ENCODE data around the gene TGFBRAP1.
A peak's percentile ranks its signal among the peaks of the same experiment; 100 is the strongest.
"Not testable (repeated sequence)": the region's sequence is repeated elsewhere in the genome, so short reads cannot be mapped to it uniquely, and the experiment has no call there.

Gene TGFBRAP1

GRCh38 chr2:105358593-105358992, 29.1 kb upstream of the TGFBRAP1 start:
- DNase-seq (ENCODE audit: low spot score) = no peak

GRCh38 chr2:105357122-105357521, 27.6 kb upstream of the TGFBRAP1 start:
- no peak for DNase-seq (ENCODE audit: low spot score)

GRCh38 chr2:105344704-105345345, 15.3 kb upstream of the TGFBRAP1 start:
- no peak for DNase-seq (ENCODE audit: low spot score)

GRCh38 chr2:105339414-105339813, 9.9 kb upstream of the TGFBRAP1 start:
- DNase-seq (ENCODE audit: low spot score) = no peak

- DNase-seq (ENCODE audit: low spot score) = no peak
Measured at GRCh38 chr2:105338020-105338385, 8.5 kb upstream of the TGFBRAP1 start.

- peak; percentile 92 for DNase-seq (ENCODE audit: low spot score)
Measured at GRCh38 chr2:105337122-105338019, 7.8 kb upstream of the TGFBRAP1 start, which contains the start of gene C2orf49. TSS of gene C2orf49 (plus strand) at chr2:105337540. CDS start at chr2:105337588, 48 bp downstream.

- DNase-seq (ENCODE audit: low spot score) = no peak
Measured at GRCh38 chr2:105336786-105337121, 7.2 kb upstream of the TGFBRAP1 start.

GRCh38 chr2:105335469-105335868, 5.9 kb upstream of the TGFBRAP1 start:
- no peak for DNase-seq (ENCODE audit: low spot score)

- no peak for DNase-seq (ENCODE audit: low spot score)
Measured at GRCh38 chr2:105334211-105334610, 4.7 kb upstream of the TGFBRAP1 start.

- DNase-seq (ENCODE audit: low spot score) = no peak
Measured at GRCh38 chr2:105330681-105331375, 1.3 kb upstream of the TGFBRAP1 start.

GRCh38 chr2:105329197-105329554, 359 bp downstream of the TGFBRAP1 start:
- no peak for DNase-seq (ENCODE audit: low spot score)

- DNase-seq (ENCODE audit: low spot score) = peak; percentile 26
Measured at GRCh38 chr2:105328281-105329196, 996 bp downstream of the TGFBRAP1 start.

- no peak for DNase-seq (ENCODE audit: low spot score)
Measured at GRCh38 chr2:105327690-105328089, 1.8 kb downstream of the TGFBRAP1 start.

- not testable (repeated sequence) for DNase-seq (ENCODE audit: low spot score)
Measured at GRCh38 chr2:105327271-105327670, 2.3 kb downstream of the TGFBRAP1 start.

- no peak for DNase-seq (ENCODE audit: low spot score)
Measured at GRCh38 chr2:105325389-105325963, 4.1 kb downstream of the TGFBRAP1 start.

- no peak for DNase-seq (ENCODE audit: low spot score)
Measured at GRCh38 chr2:105324732-105325131, 4.8 kb downstream of the TGFBRAP1 start.

- no peak for DNase-seq (ENCODE audit: low spot score)
Measured at GRCh38 chr2:105324101-105324500, 5.4 kb downstream of the TGFBRAP1 start.

GRCh38 chr2:105323111-105323510, 6.4 kb downstream of the TGFBRAP1 start:
- no peak for DNase-seq (ENCODE audit: low spot score)

GRCh38 chr2:105321875-105322646, 7.5 kb downstream of the TGFBRAP1 start:
- no peak for DNase-seq (ENCODE audit: low spot score)

GRCh38 chr2:105320651-105321215, 8.8 kb downstream of the TGFBRAP1 start:
- DNase-seq (ENCODE audit: low spot score) = peak; percentile 40

Measured in D341Med (cell line).